Bronchial epithelial cell (primary cell): ENCODE measurements around the gene B3GALNT1. TPM values are rescaled to one million over a fixed set of nuclear protein-coding genes. Genes with fewer than 3 reads are reported as not detected.
"Not testable (repeated sequence)": the region's sequence is repeated elsewhere in the genome, so short reads cannot be mapped to it uniquely, and the experiment has no call there.

Experiments used
- DNase-seq: peaks from one replicate; pipeline ENCODE4 v3.0.0-alpha.2; 2010; ENCODE audit warnings: low read depth
- FAIRE-seq: peaks from 2 replicates; lab custom pipeline; 2011; peaks lifted over from hg19 to GRCh38; lab: Jason Lieb, UNC
- H3K27me3 ChIP-seq: 2 replicates; pipeline ENCODE4 v1.5.1; 2011; ENCODE audit warnings: low read length; ENCODE audit not compliant: control insufficient read depth, insufficient read depth
- H3K36me3 ChIP-seq: 2 replicates; pipeline ENCODE4 v1.5.1; 2011; ENCODE audit warnings: low read length; ENCODE audit not compliant: control insufficient read depth, insufficient read depth
- H3K4me3 ChIP-seq: 2 replicates; pipeline ENCODE4 v1.5.1; 2011; ENCODE audit warnings: mild to moderate bottlenecking, low read depth, low read length, control low read depth
- CTCF ChIP-seq: IDR thresholded peaks from 2 replicates; pipeline ENCODE4 v1.5.1; 2011; ENCODE audit warnings: mild to moderate bottlenecking, moderate library complexity, low read length, control low read depth, inconsistent platforms; ENCODE audit not compliant: insufficient read depth, severe bottlenecking
- total RNA-seq: library from RNA; depleted of rRNA; stranded (reverse); fragments of >200 nt; gene quantifications from 2 replicates; pipeline ENCODE4 v1.2.1, GENCODE V29; 2014

B3GALNT1 gene
- total RNA-seq, 1 donor from 2014 or later: 7.4 TPM

- FAIRE-seq: no peak
- Histone ChIP-seq H3K27me3 (no peaks in the 10 kb centered on the region), H3K36me3 (no peaks in the 10 kb centered on the region), H3K4me3 (no peak overlapping the region)
- TF ChIP-seq CTCF: no peak
- peak; percentile 5 for DNase-seq
These were observed 69.4 kb downstream of the B3GALNT1 start for GRCh38 chr3:161035711-161036110.

- H3K27me3 ChIP-seq, H3K4me3 ChIP-seq, H3K36me3 ChIP-seq, FAIRE-seq: not testable (repeated sequence)
- DNase-seq: peak; percentile 12
These were observed 70.1 kb downstream of the B3GALNT1 start for GRCh38 chr3:161034913-161035550.

Other genes starting within 250 kb of the B3GALNT1 start
- gene NMD3, start 116.0 kb upstream of the B3GALNT1 start, total RNA-seq: 65.2 and 153 TPM in 2 replicates